NB4 (cell line): ENCODE measurements around the gene GAGE10.

Experiments
- MYC ChIP-seq: IDR thresholded peaks from 2 replicates; pipeline ENCODE4 v1.6.1; 2011; ENCODE audit warnings: low read depth, low read length
- POLR2A ChIP-seq: IDR thresholded peaks from 2 replicates; pipeline ENCODE4 v1.6.1; 2011; ENCODE audit warnings: mild to moderate bottlenecking; ENCODE audit not compliant: insufficient read length; ENCODE audit errors: extremely low read depth
- TF ChIP-seq, protein P1 (sequence below): IDR thresholded peaks from one replicate; pipeline ENCODE4 v1.5.1; 2012; ENCODE audit warnings: low read depth, low read length
- TF ChIP-seq, protein P2 (sequence below): IDR thresholded peaks from 2 replicates; pipeline ENCODE4 v1.6.1; 2011; ENCODE audit warnings: low read depth, low read length

DNA sequence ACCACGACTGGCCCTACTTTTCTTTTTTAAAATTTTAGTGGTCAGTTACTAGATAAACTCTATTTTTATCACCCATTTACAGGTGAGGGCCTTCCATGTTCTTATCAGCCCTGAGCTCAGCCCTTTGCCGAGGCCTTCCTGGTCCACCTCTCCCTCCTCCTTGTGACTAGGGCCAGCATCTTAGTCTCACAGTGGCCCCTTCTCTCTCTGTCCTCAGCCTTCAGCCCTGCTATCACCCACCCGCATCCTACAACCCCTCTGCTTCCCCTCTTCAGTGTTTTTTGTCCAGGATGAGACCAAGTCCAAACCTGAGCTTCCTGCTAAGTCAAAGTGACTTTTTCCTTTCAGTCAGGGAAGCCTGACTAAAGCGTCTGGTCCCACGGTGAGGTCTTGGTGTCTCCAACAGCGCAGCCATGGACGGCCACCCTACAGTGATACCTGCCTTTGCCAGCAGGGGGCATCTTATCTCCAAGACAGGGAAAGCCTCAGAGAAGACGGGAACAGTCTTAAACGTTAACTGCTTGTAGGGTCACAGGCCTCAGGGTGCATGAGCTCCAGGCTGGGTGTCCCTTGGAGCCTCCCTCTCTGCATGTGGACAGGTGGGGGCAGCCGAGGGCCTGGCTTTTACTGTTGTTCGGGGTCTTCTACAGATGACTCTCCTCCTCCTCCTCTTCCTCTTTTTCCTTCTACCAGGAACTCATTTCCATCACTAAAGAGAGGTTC is 11.7 kb upstream of the GAGE10 start:
- TF ChIP-seq, protein P1, sequence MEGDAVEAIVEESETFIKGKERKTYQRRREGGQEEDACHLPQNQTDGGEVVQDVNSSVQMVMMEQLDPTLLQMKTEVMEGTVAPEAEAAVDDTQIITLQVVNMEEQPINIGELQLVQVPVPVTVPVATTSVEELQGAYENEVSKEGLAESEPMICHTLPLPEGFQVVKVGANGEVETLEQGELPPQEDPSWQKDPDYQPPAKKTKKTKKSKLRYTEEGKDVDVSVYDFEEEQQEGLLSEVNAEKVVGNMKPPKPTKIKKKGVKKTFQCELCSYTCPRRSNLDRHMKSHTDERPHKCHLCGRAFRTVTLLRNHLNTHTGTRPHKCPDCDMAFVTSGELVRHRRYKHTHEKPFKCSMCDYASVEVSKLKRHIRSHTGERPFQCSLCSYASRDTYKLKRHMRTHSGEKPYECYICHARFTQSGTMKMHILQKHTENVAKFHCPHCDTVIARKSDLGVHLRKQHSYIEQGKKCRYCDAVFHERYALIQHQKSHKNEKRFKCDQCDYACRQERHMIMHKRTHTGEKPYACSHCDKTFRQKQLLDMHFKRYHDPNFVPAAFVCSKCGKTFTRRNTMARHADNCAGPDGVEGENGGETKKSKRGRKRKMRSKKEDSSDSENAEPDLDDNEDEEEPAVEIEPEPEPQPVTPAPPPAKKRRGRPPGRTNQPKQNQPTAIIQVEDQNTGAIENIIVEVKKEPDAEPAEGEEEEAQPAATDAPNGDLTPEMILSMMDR, result peak; percentile 64
- TF ChIP-seq, protein P2, sequence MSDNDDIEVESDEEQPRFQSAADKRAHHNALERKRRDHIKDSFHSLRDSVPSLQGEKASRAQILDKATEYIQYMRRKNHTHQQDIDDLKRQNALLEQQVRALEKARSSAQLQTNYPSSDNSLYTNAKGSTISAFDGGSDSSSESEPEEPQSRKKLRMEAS, result no peak
- TF ChIP-seq POLR2A (no peak), MYC (no peak)
